Gastroesophageal sphincter (tissue), 4 donors: ENCODE measurements around the gene SLC25A40. TPM values are rescaled to one million over a fixed set of nuclear protein-coding genes. Genes with fewer than 3 reads are reported as not detected.

Experiments used
- ATAC-seq: fragments of 150-250 bp; one replicate; pipeline ENCODE4 v1.9.1; 2016; ENCODE audit warnings: mild to moderate bottlenecking, moderate library complexity
- H3K27ac ChIP-seq, 4 donors: fragments of 200-600 bp; sonication (generic) in 3 of 4; 1 replicate in 3 of 4; 2 replicates in 1 of 4; pipeline ENCODE4 v1.5.1; 2016 to 2019
- H3K27me3 ChIP-seq: fragments of 200-600 bp; sonication (generic); one replicate; pipeline ENCODE4 v1.5.1; 2019
- H3K36me3 ChIP-seq, 2 donors: fragments of 200-600 bp; sonication (generic); one replicate each; pipeline ENCODE4 v1.5.1; 2019; ENCODE audit warnings: control low read depth in 1 of 2
- H3K4me1 ChIP-seq, 3 donors: fragments of 200-600 bp; sonication (generic); 1 replicate in 2 of 3; 2 replicates in 1 of 3; pipeline ENCODE4 v1.5.1; 2016 to 2019; ENCODE audit warnings: control low read depth in 2 of 3
- H3K4me3 ChIP-seq, 2 donors: fragments of 200-600 bp; sonication (generic); one replicate each; pipeline ENCODE4 v1.5.1; 2019; ENCODE audit warnings: mild to moderate bottlenecking in 1 of 2, moderate library complexity in 1 of 2
- H3K9me3 ChIP-seq, 3 donors: fragments of 200-600 bp; sonication (generic); one replicate each; pipeline ENCODE4 v1.5.1; 2017 to 2019; ENCODE audit warnings: control low read depth in 2 of 3
- CTCF ChIP-seq, 4 experiments: fragments of 200-600 bp in 2 of 4; fragments of 450-650 bp in 2 of 4; sonication (generic) in 1 of 4; IDR thresholded peaks; one replicate each; pipeline ENCODE4 v1.5.1; 2017 to 2019; ENCODE audit warnings: antibody characterized with exemption in 4 of 4, mild to moderate bottlenecking in 2 of 4, moderate library complexity in 2 of 4
- EP300 ChIP-seq: sonication (generic); formaldehyde crosslinking; IDR thresholded peaks from one replicate; pipeline ENCODE4 v1.6.1; 2017; ENCODE audit warnings: antibody characterized with exemption, mild to moderate bottlenecking
- POLR2A ChIP-seq, 2 donors: fragments of 450-650 bp; IDR thresholded peaks; one replicate each; pipeline ENCODE4 v1.6.1; 2017; ENCODE audit warnings: antibody characterized with exemption in 2 of 2, mild to moderate bottlenecking in 2 of 2, moderate library complexity in 1 of 2
- POLR2AphosphoS5 ChIP-seq: sonication (generic); formaldehyde crosslinking; IDR thresholded peaks from one replicate; pipeline ENCODE4 v1.6.1; 2017; ENCODE audit warnings: antibody characterized with exemption
- WGBS, 2 donors: methylation state at CpG; one replicate each; pipeline ENCODE4 v1.1.5; 2018; ENCODE audit warnings: low coverage in 1 of 2; 5-methylcytosine and 5-hydroxymethylcytosine counted together
- total RNA-seq, 4 donors: library from RNA; depleted of rRNA; stranded (reverse); fragments of >200 nt; gene quantifications; one replicate each; pipeline ENCODE4 v1.1.0, GENCODE V29; 2016

The SLC25A40 gene
- total RNA-seq, 4 donors from 2014 or later: 7.8 to 14.0 (median 9.5) TPM

- Histone ChIP-seq H3K27ac (no peak overlapping the region), H3K27me3 (no peaks in the 10 kb centered on the region), H3K4me3 (no peak overlapping the region), H3K4me1 (no peaks in the 10 kb centered on the region), H3K36me3 (no peaks in the 10 kb centered on the region), H3K9me3 (no peaks in the 10 kb centered on the region)
- no peak for TF ChIP-seq EP300
- no peak for TF ChIP-seq POLR2A (IDR thresholded peaks at IDR 0.05)
- no peak for TF ChIP-seq CTCF (IDR thresholded peaks at IDR 0.05)
- no peak for TF ChIP-seq POLR2AphosphoS5
- ATAC-seq: no peak
- 74 to 82% methylated on average over 1 of the region's 1 CpG for WGBS, 2 donors
Observed at GRCh38 chr7:87816389-87816788, 59.8 kb downstream of the SLC25A40 start.

GRCh38 chr7:87810726-87811125, 65.4 kb downstream of the SLC25A40 start:
- H3K4me3 ChIP-seq: no peak overlapping the region
- TF ChIP-seq POLR2AphosphoS5 (no peak), CTCF (IDR thresholded peaks at IDR 0.05) (no peak), EP300 (no peak), POLR2A (IDR thresholded peaks at IDR 0.05) (no peak)
- no peaks in the 10 kb centered on the region for H3K36me3 ChIP-seq
- H3K27me3 ChIP-seq: no peaks in the 10 kb centered on the region
- no peaks in the 10 kb centered on the region for H3K9me3 ChIP-seq
- no peak for ATAC-seq
- H3K27ac ChIP-seq: no peak overlapping the region
- 66 to 71% methylated on average over 2 of the region's 2 CpGs for WGBS, 2 donors
- no peaks in the 10 kb centered on the region for H3K4me1 ChIP-seq

GRCh38 chr7:87810130-87810529, 66.0 kb downstream of the SLC25A40 start:
- no peak overlapping the region for H3K27ac ChIP-seq
- H3K9me3 ChIP-seq: no peaks in the 10 kb centered on the region
- H3K4me1 ChIP-seq: no peaks in the 10 kb centered on the region
- H3K4me3 ChIP-seq: no peak overlapping the region
- H3K27me3 ChIP-seq: no peaks in the 10 kb centered on the region
- no peaks in the 10 kb centered on the region for H3K36me3 ChIP-seq
- 38 to 46% methylated on average over 1 of the region's 1 CpG for WGBS, 2 donors
- ATAC-seq: no peak
- no peak for TF ChIP-seq CTCF (IDR thresholded peaks at IDR 0.05)
- TF ChIP-seq POLR2AphosphoS5: no peak
- no peak for TF ChIP-seq POLR2A (IDR thresholded peaks at IDR 0.05)
- no peak for TF ChIP-seq EP300

GRCh38 chr7:87806150-87806549, 70.0 kb downstream of the SLC25A40 start:
- no peaks in the 10 kb centered on the region for H3K9me3 ChIP-seq

More at GRCh38 chr7:87806150-87806549, 70.0 kb downstream of the SLC25A40 start:
- no peaks in the 10 kb centered on the region for H3K27me3 ChIP-seq
- ATAC-seq: no peak
- H3K27ac ChIP-seq: no peak overlapping the region
- H3K36me3 ChIP-seq: no peaks in the 10 kb centered on the region
- TF ChIP-seq EP300: no peak
- no peak for TF ChIP-seq POLR2AphosphoS5
- TF ChIP-seq CTCF (IDR thresholded peaks at IDR 0.05): no peak
- TF ChIP-seq POLR2A (IDR thresholded peaks at IDR 0.05): no peak
- no peaks in the 10 kb centered on the region for H3K4me1 ChIP-seq
- no peak overlapping the region for H3K4me3 ChIP-seq
